HEK293 (cell line): ENCODE data around the gene CDK10.
A peak's percentile ranks its signal among the peaks of the same experiment; 100 is the strongest.

Experiments used
- GLIS1 ChIP-seq: fragments of 450-650 bp; formaldehyde crosslinking; IDR thresholded peaks from 2 replicates; pipeline ENCODE4 v1.5.1; 2016; ENCODE audit warnings: missing biosample characterization, missing genetic modification characterization
- GLIS2 ChIP-seq: fragments of 450-650 bp; formaldehyde crosslinking; IDR thresholded peaks from 2 replicates; pipeline ENCODE4 v1.5.1; 2016; ENCODE audit warnings: missing biosample characterization, missing genetic modification characterization
- HIC1 ChIP-seq: fragments of 450-650 bp; formaldehyde crosslinking; IDR thresholded peaks from 2 replicates; pipeline ENCODE4 v1.5.1; 2016; ENCODE audit warnings: missing biosample characterization, missing genetic modification characterization
- IKZF3 ChIP-seq: fragments of 450-650 bp; IDR thresholded peaks from 2 replicates; pipeline ENCODE4 v1.5.0; 2018; ENCODE audit warnings: missing biosample characterization, mild to moderate bottlenecking, missing genetic modification characterization, moderate library complexity
- MYNN ChIP-seq: fragments of 450-650 bp; formaldehyde crosslinking; IDR thresholded peaks from 2 replicates; pipeline ENCODE4 v1.5.1; 2016; ENCODE audit warnings: missing biosample characterization, missing genetic modification characterization, borderline replicate concordance
- SP2 ChIP-seq: fragments of 450-650 bp; formaldehyde crosslinking; IDR thresholded peaks from 2 replicates; pipeline ENCODE4 v1.5.1; 2016; ENCODE audit warnings: missing biosample characterization, missing genetic modification characterization
- SP3 ChIP-seq: fragments of 450-650 bp; formaldehyde crosslinking; IDR thresholded peaks from 2 replicates; pipeline ENCODE4 v1.5.1; 2016; ENCODE audit warnings: missing biosample characterization, missing genetic modification characterization
- YY2 ChIP-seq: fragments of 450-650 bp; formaldehyde crosslinking; IDR thresholded peaks from 2 replicates; pipeline ENCODE4 v1.5.1; 2016; ENCODE audit warnings: missing biosample characterization, missing genetic modification characterization
- ZFP3 ChIP-seq: fragments of 450-650 bp; formaldehyde crosslinking; IDR thresholded peaks from 2 replicates; pipeline ENCODE4 v1.5.1; 2016; ENCODE audit warnings: low read depth, missing biosample characterization, missing genetic modification characterization
- ZIC2 ChIP-seq: fragments of 450-650 bp; formaldehyde crosslinking; IDR thresholded peaks from 2 replicates; pipeline ENCODE4 v1.5.1; 2016; ENCODE audit warnings: missing biosample characterization, missing genetic modification characterization
- ZNF350 ChIP-seq: fragments of 450-650 bp; formaldehyde crosslinking; IDR thresholded peaks from 2 replicates; pipeline ENCODE4 v1.5.0; 2017; ENCODE audit warnings: missing biosample characterization, mild to moderate bottlenecking, missing genetic modification characterization
- ZNF423 ChIP-seq: fragments of 450-650 bp; formaldehyde crosslinking; IDR thresholded peaks from 2 replicates; pipeline ENCODE4 v1.5.1; 2016; ENCODE audit warnings: missing biosample characterization, missing genetic modification characterization
- ZNF518A ChIP-seq: fragments of 450-650 bp; formaldehyde crosslinking; conservative IDR thresholded peaks from 2 replicates; pipeline ENCODE4 v1.5.1; 2016; ENCODE audit warnings: low read depth, missing biosample characterization, missing genetic modification characterization
- ZNF639 ChIP-seq: fragments of 450-650 bp; formaldehyde crosslinking; IDR thresholded peaks from 2 replicates; pipeline ENCODE4 v1.5.1; 2016; ENCODE audit warnings: missing biosample characterization, missing genetic modification characterization
- ZNF645 ChIP-seq: fragments of 450-650 bp; formaldehyde crosslinking; IDR thresholded peaks from 2 replicates; pipeline ENCODE4; 2016; ENCODE audit warnings: missing biosample characterization, missing genetic modification characterization
- ZNF660 ChIP-seq: fragments of 450-650 bp; IDR thresholded peaks from 2 replicates; pipeline ENCODE4 v1.5.1; 2018; ENCODE audit warnings: missing biosample characterization, mild to moderate bottlenecking, missing genetic modification characterization
- ZNF747 ChIP-seq: fragments of 450-650 bp; formaldehyde crosslinking; IDR thresholded peaks from 2 replicates; pipeline ENCODE4 v1.5.1; 2016; ENCODE audit warnings: missing biosample characterization, missing genetic modification characterization
- ZNF76 ChIP-seq: fragments of 450-650 bp; formaldehyde crosslinking; IDR thresholded peaks from 2 replicates; pipeline ENCODE4; 2016; ENCODE audit warnings: low read depth, missing biosample characterization, missing genetic modification characterization, borderline replicate concordance
- ZXDB ChIP-seq: fragments of 450-650 bp; formaldehyde crosslinking; IDR thresholded peaks from 2 replicates; pipeline ENCODE4 v1.5.1; 2016; ENCODE audit warnings: missing biosample characterization, missing genetic modification characterization
- TF ChIP-seq, protein P1 (sequence below): fragments of 450-650 bp; formaldehyde crosslinking; IDR thresholded peaks from 2 replicates; pipeline ENCODE4 v1.5.1; 2017; ENCODE audit warnings: missing biosample characterization, missing genetic modification characterization
- TF ChIP-seq, protein P2 (sequence below): fragments of 450-650 bp; formaldehyde crosslinking; IDR thresholded peaks from 2 replicates; pipeline ENCODE4 v1.5.1; 2016; ENCODE audit warnings: missing biosample characterization, missing genetic modification characterization
- TF ChIP-seq, protein P3 (sequence below): fragments of 450-650 bp; formaldehyde crosslinking; IDR thresholded peaks from 2 replicates; pipeline ENCODE4 v1.5.0; 2017; ENCODE audit warnings: missing biosample characterization, missing genetic modification characterization, borderline replicate concordance

CDK10 gene

DNA sequence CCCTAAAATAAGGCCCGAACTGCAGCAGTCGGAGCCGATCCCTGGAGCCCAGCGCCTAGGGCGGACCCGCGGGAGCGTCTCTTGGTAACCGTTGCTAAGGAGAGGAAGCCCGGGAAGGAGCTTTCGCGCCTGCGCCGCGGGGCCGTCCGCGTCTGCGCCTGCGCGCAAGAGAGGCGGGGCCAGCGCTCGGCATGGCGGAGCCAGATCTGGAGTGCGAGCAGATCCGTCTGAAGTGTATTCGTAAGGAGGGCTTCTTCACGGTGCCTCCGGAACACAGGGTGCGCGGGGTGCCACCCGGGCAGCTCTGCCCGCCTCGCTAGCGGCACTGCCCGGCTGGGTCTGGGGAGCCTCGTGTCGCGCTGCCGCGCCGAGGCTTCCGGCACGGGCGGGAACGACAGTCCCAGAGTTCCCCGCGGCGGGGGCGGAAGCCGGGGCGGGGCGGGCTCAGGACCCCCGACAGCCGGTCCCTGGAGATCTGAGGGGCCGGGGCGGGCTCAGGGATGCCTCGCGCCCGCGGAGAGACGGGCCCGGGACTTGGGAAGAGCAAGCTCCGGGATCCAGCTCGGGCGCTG, at the start of gene CDK10 (continued):
- TF ChIP-seq IKZF3 (tag by site-specific recombination) = peak; percentile 49
- TF ChIP-seq ZNF639 (tag by site-specific recombination) = no peak
- TF ChIP-seq, protein P1, sequence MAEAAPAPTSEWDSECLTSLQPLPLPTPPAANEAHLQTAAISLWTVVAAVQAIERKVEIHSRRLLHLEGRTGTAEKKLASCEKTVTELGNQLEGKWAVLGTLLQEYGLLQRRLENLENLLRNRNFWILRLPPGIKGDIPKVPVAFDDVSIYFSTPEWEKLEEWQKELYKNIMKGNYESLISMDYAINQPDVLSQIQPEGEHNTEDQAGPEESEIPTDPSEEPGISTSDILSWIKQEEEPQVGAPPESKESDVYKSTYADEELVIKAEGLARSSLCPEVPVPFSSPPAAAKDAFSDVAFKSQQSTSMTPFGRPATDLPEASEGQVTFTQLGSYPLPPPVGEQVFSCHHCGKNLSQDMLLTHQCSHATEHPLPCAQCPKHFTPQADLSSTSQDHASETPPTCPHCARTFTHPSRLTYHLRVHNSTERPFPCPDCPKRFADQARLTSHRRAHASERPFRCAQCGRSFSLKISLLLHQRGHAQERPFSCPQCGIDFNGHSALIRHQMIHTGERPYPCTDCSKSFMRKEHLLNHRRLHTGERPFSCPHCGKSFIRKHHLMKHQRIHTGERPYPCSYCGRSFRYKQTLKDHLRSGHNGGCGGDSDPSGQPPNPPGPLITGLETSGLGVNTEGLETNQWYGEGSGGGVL (tag by site-specific recombination) = peak; percentile 51; the same call in 1 of the 2 replicates
- no peak for TF ChIP-seq ZNF747 (tag by site-specific recombination)
- TF ChIP-seq HIC1 = peak; percentile 51; the same call in 1 of the 2 replicates
- 0 out of 2 replicates have a peak, but pooled peaks have one; percentile 32 for TF ChIP-seq ZNF660 (tag by site-specific recombination)
- TF ChIP-seq, protein P2, sequence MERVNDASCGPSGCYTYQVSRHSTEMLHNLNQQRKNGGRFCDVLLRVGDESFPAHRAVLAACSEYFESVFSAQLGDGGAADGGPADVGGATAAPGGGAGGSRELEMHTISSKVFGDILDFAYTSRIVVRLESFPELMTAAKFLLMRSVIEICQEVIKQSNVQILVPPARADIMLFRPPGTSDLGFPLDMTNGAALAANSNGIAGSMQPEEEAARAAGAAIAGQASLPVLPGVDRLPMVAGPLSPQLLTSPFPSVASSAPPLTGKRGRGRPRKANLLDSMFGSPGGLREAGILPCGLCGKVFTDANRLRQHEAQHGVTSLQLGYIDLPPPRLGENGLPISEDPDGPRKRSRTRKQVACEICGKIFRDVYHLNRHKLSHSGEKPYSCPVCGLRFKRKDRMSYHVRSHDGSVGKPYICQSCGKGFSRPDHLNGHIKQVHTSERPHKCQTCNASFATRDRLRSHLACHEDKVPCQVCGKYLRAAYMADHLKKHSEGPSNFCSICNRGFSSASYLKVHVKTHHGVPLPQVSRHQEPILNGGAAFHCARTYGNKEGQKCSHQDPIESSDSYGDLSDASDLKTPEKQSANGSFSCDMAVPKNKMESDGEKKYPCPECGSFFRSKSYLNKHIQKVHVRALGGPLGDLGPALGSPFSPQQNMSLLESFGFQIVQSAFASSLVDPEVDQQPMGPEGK = peak; percentile 80
- TF ChIP-seq ZFP3 (tag by site-specific recombination) = no peak
- peak; percentile 73 for TF ChIP-seq SP2 (tag by site-specific recombination)
- TF ChIP-seq ZIC2 = no peak
- TF ChIP-seq ZNF645 (tag by site-specific recombination) = no peak
- peak; percentile 71; the same call in 1 of the 2 replicates for TF ChIP-seq YY2 (tag by site-specific recombination)
- no peak for TF ChIP-seq ZNF350 (tag by site-specific recombination)
- TF ChIP-seq SP3 (tag by site-specific recombination) = peak; percentile 85
- peak; percentile 60; the same call in 1 of the 2 replicates for TF ChIP-seq MYNN
- 0 out of 2 replicates have a peak, but pooled peaks have one; percentile 23 for TF ChIP-seq ZNF518A (tag by site-specific recombination)
- TF ChIP-seq ZNF423 (tag by site-specific recombination) = no peak
- TF ChIP-seq, protein P3, sequence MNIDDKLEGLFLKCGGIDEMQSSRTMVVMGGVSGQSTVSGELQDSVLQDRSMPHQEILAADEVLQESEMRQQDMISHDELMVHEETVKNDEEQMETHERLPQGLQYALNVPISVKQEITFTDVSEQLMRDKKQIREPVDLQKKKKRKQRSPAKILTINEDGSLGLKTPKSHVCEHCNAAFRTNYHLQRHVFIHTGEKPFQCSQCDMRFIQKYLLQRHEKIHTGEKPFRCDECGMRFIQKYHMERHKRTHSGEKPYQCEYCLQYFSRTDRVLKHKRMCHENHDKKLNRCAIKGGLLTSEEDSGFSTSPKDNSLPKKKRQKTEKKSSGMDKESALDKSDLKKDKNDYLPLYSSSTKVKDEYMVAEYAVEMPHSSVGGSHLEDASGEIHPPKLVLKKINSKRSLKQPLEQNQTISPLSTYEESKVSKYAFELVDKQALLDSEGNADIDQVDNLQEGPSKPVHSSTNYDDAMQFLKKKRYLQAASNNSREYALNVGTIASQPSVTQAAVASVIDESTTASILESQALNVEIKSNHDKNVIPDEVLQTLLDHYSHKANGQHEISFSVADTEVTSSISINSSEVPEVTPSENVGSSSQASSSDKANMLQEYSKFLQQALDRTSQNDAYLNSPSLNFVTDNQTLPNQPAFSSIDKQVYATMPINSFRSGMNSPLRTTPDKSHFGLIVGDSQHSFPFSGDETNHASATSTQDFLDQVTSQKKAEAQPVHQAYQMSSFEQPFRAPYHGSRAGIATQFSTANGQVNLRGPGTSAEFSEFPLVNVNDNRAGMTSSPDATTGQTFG (tag by site-specific recombination) = no peak
- peak; percentile 93 for TF ChIP-seq ZXDB (tag by site-specific recombination)
- 0 out of 2 replicates have a peak, but pooled peaks have one; percentile 14 for TF ChIP-seq GLIS1
- TF ChIP-seq ZNF76 (tag by site-specific recombination) = peak; percentile 91
- TF ChIP-seq GLIS2 (tag by site-specific recombination) = peak; percentile 72
